OCI-LY7 (cell line): ENCODE measurements around the gene GPC2. TPM values are rescaled to one million over a fixed set of nuclear protein-coding genes. Genes with fewer than 3 reads are reported as not detected.

Experiments
- BruUV-seq: library from RNA; stranded (reverse); fragments of 400-500 nt; replicated peaks from 2 replicates; lab custom pipeline; 2021; lab: Mats Ljungman, UMichigan
- CTCF ChIA-PET: fragments of 300-600 bp; sonication (Branson Sonifier 250); formaldehyde crosslinking; loops from one replicate; lab custom pipeline; 2022; ENCODE audit warnings: antibody characterized with exemption; ENCODE audit not compliant: unreplicated experiment; lab: Charles Lee
- POLR2A ChIA-PET: fragments of 300-600 bp; sonication (Branson Sonifier 250); formaldehyde crosslinking; loops from one replicate; lab custom pipeline; 2022; ENCODE audit warnings: antibody characterized with exemption; lab: Charles Lee
- DNase-seq: peaks from one replicate; pipeline ENCODE4 v3.0.0-alpha.2; 2015; ENCODE audit warnings: low spot score
- H2AFZ ChIP-seq: fragments of 200-600 bp; sonication (generic), shearing (Covaris generic); 2 replicates; pipeline ENCODE4 v1.6.1; 2014; ENCODE audit warnings: mild to moderate bottlenecking, antibody characterized with exemption, low read length, moderate library complexity
- H3K27ac ChIP-seq: fragments of 200-600 bp; sonication (generic); 2 replicates; pipeline ENCODE4 v1.5.1; 2014; ENCODE audit warnings: mixed run types, low read depth, mild to moderate bottlenecking, moderate library complexity, low read length, inconsistent platforms; ENCODE audit not compliant: poor library complexity, severe bottlenecking
- H3K36me3 ChIP-seq: fragments of 200-600 bp; sonication (generic); 2 replicates; pipeline ENCODE4 v1.6.1; 2014; ENCODE audit warnings: mild to moderate bottlenecking, antibody characterized with exemption, low read length, moderate library complexity, mixed read lengths; ENCODE audit not compliant: insufficient read depth
- H3K4me1 ChIP-seq: fragments of 200-600 bp; sonication (generic); 2 replicates; pipeline ENCODE4 v1.5.1; 2014; ENCODE audit warnings: mild to moderate bottlenecking, low read length; ENCODE audit not compliant: insufficient read depth, poor library complexity, severe bottlenecking
- H3K4me2 ChIP-seq: fragments of 200-600 bp; sonication (generic); 2 replicates; pipeline ENCODE4 v1.6.1; 2014; ENCODE audit warnings: mild to moderate bottlenecking, low read length
- H3K4me3 ChIP-seq: fragments of 200-600 bp; sonication (generic); 2 replicates; pipeline ENCODE4 v1.5.1; 2014; ENCODE audit warnings: mild to moderate bottlenecking, low read depth, low read length; ENCODE audit not compliant: poor library complexity, severe bottlenecking
- H3K79me2 ChIP-seq: fragments of 200-600 bp; sonication (generic); 2 replicates; pipeline ENCODE4 v1.6.1; 2016; ENCODE audit warnings: low read depth, mild to moderate bottlenecking, low read length, moderate library complexity, mixed read lengths; ENCODE audit not compliant: insufficient read depth
- H3K9me2 ChIP-seq: fragments of 200-600 bp; sonication (generic); 2 replicates; pipeline ENCODE4 v1.6.1; 2016; ENCODE audit warnings: mild to moderate bottlenecking, low read length, mixed read lengths; ENCODE audit not compliant: insufficient read depth
- H3K9me3 ChIP-seq: fragments of 200-600 bp; sonication (generic); 2 replicates; pipeline ENCODE4 v1.6.1; 2014; ENCODE audit warnings: mild to moderate bottlenecking, mixed run types, low read length, mixed read lengths
- H4K20me1 ChIP-seq: fragments of 200-600 bp; sonication (generic); 2 replicates; pipeline ENCODE4 v1.6.1; 2014; ENCODE audit warnings: mild to moderate bottlenecking, antibody characterized with exemption, low read length, moderate library complexity, mixed read lengths; ENCODE audit not compliant: insufficient read depth
- EZH2phosphoT487 ChIP-seq: fragments of 200-600 bp; sonication (generic); IDR thresholded peaks from 2 replicates; pipeline ENCODE4 v1.6.1; 2018; ENCODE audit warnings: low read depth, borderline replicate concordance, mild to moderate bottlenecking, mixed run types, antibody characterized with exemption, low read length, moderate library complexity, mixed read lengths
- intact Hi-C: fragments of 100-400 bp; cut with micrococcal nuclease; formaldehyde crosslinking; loops from one replicate; pipeline ENCODE4 v1.10.0; 2022; ENCODE audit not compliant: unreplicated experiment
- total RNA-seq, 2 experiments: library from RNA; depleted of rRNA in 1 of 2; stranded (reverse); fragments of >200 nt in 1 of 2; shearing (Covaris generic) in 1 of 2; gene quantifications; 2 replicates each; pipeline ENCODE4 v1.2.3, GENCODE V29; 2014 to 2022
- TF ChIP-seq, protein P1 (sequence below): fragments of 200-600 bp; sonication (generic); conservative IDR thresholded peaks from 2 replicates; pipeline ENCODE4 v1.5.1; 2014; ENCODE audit warnings: mild to moderate bottlenecking, antibody characterized with exemption, low read length, moderate library complexity, mixed read lengths

Gene GPC2
- total RNA-seq, 2 experiments from 2014 or later = 20.2 to 23.2 TPM

GRCh38 chr7:100137851-100138760 lies 39.1 kb downstream of the GPC2 start:
- peak overlapping the region; percentile 55 for H3K4me2 ChIP-seq
- H3K9me2 ChIP-seq = no peaks in the 10 kb centered on the region
- H2AFZ ChIP-seq = peak overlapping the region; percentile 70
- H3K4me3 ChIP-seq = peak overlapping the region; percentile 40
- peak overlapping the region; percentile 71 for H3K27ac ChIP-seq
- peak; percentile 84 for DNase-seq
- BruUV-seq = TSS peak; percentile 80
- intact Hi-C loops = loop anchor here (10.0 kb wide), 1 partner anchor 207 kb away; no protein-coding TSS in a partner anchor
- no peak for TF ChIP-seq EZH2phosphoT487
- H4K20me1 ChIP-seq = no peaks in the 10 kb centered on the region
- CTCF ChIA-PET = interaction anchor here (0.6 to 0.7 kb wide), 2 partner anchors 11 to 33 kb away, joined by 3 to 4 read pairs; partner anchors contain the start of gene LAMTOR4
- POLR2A ChIA-PET = interaction anchor here (0.8 to 2.4 kb wide), 7 partner anchors 9 to 82 kb away, joined by 3 to 34 read pairs (median 5); partner anchors contain the start of gene LAMTOR4
- H3K79me2 ChIP-seq = no peaks in the 10 kb centered on the region
- peaks cover 35% of the 10 kb centered on the region for H3K4me1 ChIP-seq
- no peaks in the 10 kb centered on the region for H3K9me3 ChIP-seq
- no peaks in the 10 kb centered on the region for H3K36me3 ChIP-seq

- Histone ChIP-seq H3K4me2 (peak overlapping the region; percentile 27; the same call in 1 of the 2 replicates), H3K9me2 (no peaks in the 10 kb centered on the region), H3K79me2 (no peaks in the 10 kb centered on the region), H4K20me1 (no peaks in the 10 kb centered on the region), H3K36me3 (no peaks in the 10 kb centered on the region), H2AFZ (0 out of 2 replicates have a peak overlapping the region, but pooled peaks have one; percentile 1), H3K4me1 (peaks cover 36% of the 10 kb centered on the region), H3K27ac (no peak overlapping the region), H3K9me3 (no peaks in the 10 kb centered on the region), H3K4me3 (no peak overlapping the region)
- BruUV-seq = no TSS peak
- no peak for TF ChIP-seq EZH2phosphoT487
- TF ChIP-seq, protein P1, sequence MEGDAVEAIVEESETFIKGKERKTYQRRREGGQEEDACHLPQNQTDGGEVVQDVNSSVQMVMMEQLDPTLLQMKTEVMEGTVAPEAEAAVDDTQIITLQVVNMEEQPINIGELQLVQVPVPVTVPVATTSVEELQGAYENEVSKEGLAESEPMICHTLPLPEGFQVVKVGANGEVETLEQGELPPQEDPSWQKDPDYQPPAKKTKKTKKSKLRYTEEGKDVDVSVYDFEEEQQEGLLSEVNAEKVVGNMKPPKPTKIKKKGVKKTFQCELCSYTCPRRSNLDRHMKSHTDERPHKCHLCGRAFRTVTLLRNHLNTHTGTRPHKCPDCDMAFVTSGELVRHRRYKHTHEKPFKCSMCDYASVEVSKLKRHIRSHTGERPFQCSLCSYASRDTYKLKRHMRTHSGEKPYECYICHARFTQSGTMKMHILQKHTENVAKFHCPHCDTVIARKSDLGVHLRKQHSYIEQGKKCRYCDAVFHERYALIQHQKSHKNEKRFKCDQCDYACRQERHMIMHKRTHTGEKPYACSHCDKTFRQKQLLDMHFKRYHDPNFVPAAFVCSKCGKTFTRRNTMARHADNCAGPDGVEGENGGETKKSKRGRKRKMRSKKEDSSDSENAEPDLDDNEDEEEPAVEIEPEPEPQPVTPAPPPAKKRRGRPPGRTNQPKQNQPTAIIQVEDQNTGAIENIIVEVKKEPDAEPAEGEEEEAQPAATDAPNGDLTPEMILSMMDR = peak; percentile 96
- ChIA-PET POLR2A (interaction anchor here (0.5 to 1.1 kb wide), 5 partner anchors 31 to 270 kb away, joined by 3 to 9 read pairs (median 3); no protein-coding TSS in a partner anchor), CTCF (interaction anchor here (0.5 to 1.2 kb wide), 6 partner anchors 32 to 269 kb away, joined by 3 to 6 read pairs (median 4); partner anchors contain the start of gene MCM7)
- DNase-seq = peak; percentile 81
- intact Hi-C loops = loop anchor here (1.0 to 10.0 kb wide), 4 partner anchors 85 to 275 kb away; no protein-coding TSS in a partner anchor
These were observed 44.5 kb downstream of the GPC2 start for GRCh38 chr7:100132697-100133151.

DNA sequence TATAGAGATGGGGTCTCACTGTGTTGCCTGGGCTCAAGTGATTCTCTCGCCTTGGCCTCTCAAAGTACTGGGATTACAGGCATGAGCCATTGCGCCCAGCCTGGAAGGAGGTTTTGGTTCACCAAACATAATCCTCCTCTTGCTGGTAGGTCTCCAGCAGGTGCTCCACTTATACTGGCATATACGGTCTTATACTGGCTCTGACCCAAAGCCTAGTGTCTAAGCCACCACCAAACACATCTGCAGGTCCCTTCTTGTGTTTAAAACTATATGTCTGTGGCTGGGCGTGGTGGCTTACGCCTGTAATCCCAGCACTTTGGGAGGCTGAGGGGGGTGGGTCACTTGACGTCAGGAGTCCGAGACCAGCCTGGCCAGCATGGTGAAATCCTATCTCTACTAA lies 45.1 kb downstream of the GPC2 start:
- CTCF ChIA-PET = no interaction called here

More for the DNA sequence above, 45.1 kb downstream of the GPC2 start:
- intact Hi-C loops = loop anchor here (1.0 to 10.0 kb wide), 4 partner anchors 85 to 275 kb away; no protein-coding TSS in a partner anchor
- no peak overlapping the region for H2AFZ ChIP-seq
- POLR2A ChIA-PET = interaction anchor here (0.5 to 1.1 kb wide), 4 partner anchors 31 to 271 kb away, joined by 3 to 9 read pairs (median 4); no protein-coding TSS in a partner anchor
- H3K9me3 ChIP-seq = no peaks in the 10 kb centered on the region
- no peaks in the 10 kb centered on the region for H3K36me3 ChIP-seq
- TF ChIP-seq, protein P1 = no peak
- TF ChIP-seq EZH2phosphoT487 = no peak
- peak overlapping the region; percentile 27; the same call in 1 of the 2 replicates for H3K4me2 ChIP-seq
- H3K9me2 ChIP-seq = no peaks in the 10 kb centered on the region
- DNase-seq = no peak
- no peaks in the 10 kb centered on the region for H3K79me2 ChIP-seq
- no peak overlapping the region for H3K4me3 ChIP-seq
- H4K20me1 ChIP-seq = no peaks in the 10 kb centered on the region
- no TSS peak for BruUV-seq
- H3K27ac ChIP-seq = no peak overlapping the region
- H3K4me1 ChIP-seq = peaks cover 34% of the 10 kb centered on the region
